Mammary epithelial cell (primary cell): ENCODE measurements around the gene DGAT2L6.

Experiments
- EZH2 ChIP-seq: IDR thresholded peaks from 2 replicates; pipeline ENCODE4 v1.6.1; 2012; ENCODE audit warnings: low read length, inconsistent platforms, borderline replicate concordance
- TF ChIP-seq, protein P1 (sequence below), 2 donors: IDR thresholded peaks in 1 of 2; conservative IDR thresholded peaks in 1 of 2; 2 replicates each; pipeline ENCODE4 v1.5.1; 2011 to 2012; ENCODE audit warnings: inconsistent platforms in 2 of 2, low read length in 2 of 2, mild to moderate bottlenecking in 2 of 2, control low read depth in 1 of 2, low read depth in 1 of 2; ENCODE audit not compliant: insufficient read depth in 1 of 2; ENCODE audit errors: extremely low read depth in 1 of 2

DNA sequence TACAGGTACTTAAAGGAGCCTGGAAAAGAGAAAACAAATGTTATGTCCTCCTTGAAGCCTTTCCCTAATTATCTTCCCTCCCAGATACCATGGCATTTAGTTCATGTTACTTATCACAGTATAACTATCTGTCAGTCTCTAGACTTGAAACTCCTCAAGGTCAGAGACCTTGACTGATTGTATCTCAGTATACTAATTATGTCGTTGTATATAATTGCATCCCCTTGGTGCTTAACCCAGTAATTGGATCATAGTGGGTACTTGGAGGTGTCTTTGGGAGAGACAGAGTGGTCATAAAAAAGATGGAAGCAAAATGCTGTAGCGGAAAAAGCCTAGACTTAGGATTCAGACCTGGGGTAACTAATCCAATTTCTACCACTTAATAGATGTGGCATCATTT lies 35.9 kb upstream of the DGAT2L6 start:
- TF ChIP-seq, protein P1, sequence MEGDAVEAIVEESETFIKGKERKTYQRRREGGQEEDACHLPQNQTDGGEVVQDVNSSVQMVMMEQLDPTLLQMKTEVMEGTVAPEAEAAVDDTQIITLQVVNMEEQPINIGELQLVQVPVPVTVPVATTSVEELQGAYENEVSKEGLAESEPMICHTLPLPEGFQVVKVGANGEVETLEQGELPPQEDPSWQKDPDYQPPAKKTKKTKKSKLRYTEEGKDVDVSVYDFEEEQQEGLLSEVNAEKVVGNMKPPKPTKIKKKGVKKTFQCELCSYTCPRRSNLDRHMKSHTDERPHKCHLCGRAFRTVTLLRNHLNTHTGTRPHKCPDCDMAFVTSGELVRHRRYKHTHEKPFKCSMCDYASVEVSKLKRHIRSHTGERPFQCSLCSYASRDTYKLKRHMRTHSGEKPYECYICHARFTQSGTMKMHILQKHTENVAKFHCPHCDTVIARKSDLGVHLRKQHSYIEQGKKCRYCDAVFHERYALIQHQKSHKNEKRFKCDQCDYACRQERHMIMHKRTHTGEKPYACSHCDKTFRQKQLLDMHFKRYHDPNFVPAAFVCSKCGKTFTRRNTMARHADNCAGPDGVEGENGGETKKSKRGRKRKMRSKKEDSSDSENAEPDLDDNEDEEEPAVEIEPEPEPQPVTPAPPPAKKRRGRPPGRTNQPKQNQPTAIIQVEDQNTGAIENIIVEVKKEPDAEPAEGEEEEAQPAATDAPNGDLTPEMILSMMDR (conservative IDR thresholded peaks at IDR 0.05 in 1 of 2, IDR thresholded peaks at IDR 0.05 in 1 of 2; ENCODE audit: extremely low read depth in 1 of 2, insufficient read depth in 1 of 2, low read depth in 1 of 2, low read length in 2 of 2) = no peak
- no peak for TF ChIP-seq EZH2
